ENCODE data around the gene PLD2. TPM values are rescaled to one million over a fixed set of nuclear protein-coding genes. Genes with fewer than 3 reads are reported as not detected.
"Not testable (repeated sequence)": the region's sequence is repeated elsewhere in the genome, so short reads cannot be mapped to it uniquely, and the experiment has no call there.

PLD2 gene
- total RNA-seq, 1 experiment from 2014 or later: 13.1 TPM

DNA sequence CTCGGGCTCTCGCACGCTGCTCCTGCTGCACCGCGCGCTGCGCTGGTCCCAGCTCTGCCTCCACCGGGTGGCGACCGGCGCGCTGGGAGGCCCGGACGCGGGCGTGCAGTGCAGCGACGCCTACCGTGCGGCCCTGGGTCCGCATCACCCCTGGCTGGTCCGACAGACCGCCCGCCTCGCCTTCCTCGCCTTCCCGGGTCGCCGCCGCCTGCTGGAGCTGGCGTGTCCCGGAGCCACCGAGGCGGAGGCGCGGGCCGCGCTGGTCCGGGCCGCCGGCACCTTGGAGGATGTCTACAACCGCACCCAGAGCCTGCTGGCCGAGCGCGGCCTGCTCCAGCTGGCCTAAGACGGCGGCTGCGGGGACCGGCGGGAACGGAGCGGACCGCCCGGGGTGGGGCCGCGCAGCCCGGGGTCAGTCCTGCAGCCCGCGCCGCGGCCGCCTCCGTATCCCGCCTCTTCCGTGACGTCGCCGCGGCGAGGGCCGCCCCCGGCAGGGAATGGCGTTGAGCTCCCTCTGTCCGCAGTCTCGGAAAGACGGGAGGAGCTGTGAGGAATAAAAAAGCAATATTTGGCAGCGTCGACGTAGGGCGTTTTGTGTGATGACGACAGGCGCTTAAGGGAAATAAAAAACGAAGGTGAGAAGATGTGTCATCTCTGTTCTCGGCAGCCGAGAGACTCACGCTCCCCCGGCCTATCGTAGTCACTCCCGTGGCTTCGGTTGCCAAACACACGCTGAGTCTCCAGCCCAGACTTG is 16.8 kb upstream of the PLD2 start:
- DNase-seq (ENCODE audit: low read depth): peak; percentile 90

DNA sequence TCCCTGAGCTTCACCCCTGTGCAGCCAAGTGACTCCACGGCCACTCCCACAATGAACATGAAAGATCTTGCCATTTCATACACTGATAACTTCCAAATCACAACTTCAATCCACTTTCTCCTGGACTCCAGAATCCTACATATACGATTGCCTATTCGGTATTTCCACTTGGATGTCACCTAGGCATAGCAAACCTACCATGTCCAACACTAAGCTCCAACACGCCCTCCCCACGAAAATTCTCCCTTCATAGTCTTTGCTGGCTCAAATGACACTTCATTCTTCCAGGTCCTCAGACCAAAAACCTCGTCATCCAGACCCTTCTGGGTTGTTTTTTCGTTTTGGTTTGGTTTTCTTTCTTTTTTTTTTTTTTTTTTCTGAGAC is 16.3 kb upstream of the PLD2 start:
- DNase-seq (ENCODE audit: low read depth): no peak

DNA sequence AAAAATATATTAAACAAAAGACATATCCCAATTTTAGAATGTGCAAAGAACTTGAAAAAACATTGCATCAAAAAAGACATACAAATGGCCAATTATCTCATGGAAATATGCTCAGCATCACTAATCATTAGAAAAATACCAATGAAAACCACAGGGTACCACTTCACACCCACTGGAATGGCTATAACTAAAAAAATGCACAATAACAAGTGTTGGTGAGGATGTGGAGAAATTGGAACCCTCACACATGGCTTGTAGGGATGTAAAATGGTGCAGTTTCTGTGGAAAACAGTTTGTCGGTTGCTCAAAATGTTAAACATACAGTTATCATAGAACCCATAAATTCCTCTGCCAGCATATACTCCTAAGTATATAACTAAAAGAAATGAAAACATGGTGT is 11.8 kb upstream of the PLD2 start:
- no peak for DNase-seq (ENCODE audit: low read depth)

DNA sequence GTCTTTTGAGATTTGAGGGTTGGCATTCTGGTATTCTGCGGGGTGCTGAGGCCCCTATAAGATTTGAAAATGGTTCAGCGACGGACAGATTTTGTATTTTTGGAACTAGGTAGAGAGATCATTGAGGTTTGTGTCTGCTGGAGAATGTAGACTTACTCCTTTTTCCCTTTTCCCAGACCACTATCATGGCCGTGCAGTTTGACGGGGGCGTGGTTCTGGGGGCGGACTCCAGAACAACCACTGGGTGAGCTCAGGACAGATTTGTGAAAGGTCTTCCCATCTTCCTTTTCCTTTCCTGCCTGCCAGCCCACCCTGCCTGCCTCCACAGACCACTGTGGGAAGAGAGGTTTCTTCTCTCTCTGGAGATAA is 10.4 kb upstream of the PLD2 start:
- peak; percentile 20 for DNase-seq (ENCODE audit: low read depth)

DNA sequence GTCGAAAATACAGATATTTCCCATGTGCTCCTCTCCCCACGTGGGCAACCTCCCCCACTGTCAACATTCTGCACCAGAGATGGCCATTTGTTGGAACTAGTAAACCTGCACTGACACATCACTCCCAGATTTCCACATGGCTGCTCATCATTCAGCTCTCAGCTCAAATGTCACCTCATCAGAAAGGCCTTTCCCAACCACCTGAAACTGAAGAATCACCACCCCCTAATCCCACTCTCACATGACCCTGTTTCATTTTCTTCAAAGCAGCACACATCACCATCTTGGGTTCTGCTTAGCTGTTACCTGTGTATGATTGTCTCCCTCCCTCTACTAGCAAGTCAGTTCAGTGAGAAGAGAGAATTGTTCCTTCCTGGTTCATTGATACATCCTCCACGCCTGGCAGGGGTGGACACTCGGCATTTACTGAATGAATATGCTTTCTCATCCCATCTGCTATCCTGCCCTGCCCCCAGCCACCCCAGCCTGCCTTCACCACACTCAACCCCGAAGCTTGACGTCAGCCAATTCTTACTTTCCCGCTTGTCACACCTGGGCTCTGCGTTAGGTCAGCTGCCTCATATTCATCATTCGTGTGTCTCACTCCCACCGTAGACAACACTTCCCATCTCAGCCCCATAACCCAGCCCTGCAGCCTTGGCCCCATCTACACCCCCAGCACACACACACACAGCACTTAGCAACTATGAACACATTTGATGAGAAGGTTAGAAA is 6.3 kb upstream of the PLD2 start:
- DNase-seq (ENCODE audit: low read depth): no peak

DNA sequence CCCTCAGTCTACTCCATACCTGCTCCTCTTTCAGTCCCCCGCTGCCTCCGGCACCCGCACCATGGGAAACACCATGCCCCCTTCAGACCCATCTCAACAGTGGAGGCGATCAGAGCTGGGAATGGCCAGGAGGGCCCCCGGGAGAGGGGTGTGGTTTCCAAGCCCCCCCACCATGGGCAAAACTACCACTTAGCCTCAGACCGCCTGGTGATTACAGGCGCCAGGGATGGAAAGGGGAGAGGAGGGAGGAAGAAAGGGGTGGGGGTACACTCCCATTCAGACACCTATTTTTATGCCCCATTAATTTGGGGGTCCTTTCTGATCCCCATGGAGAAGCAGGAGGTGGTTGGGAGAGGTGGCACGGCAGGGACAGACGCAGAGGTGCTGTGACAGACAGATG is 4.7 kb upstream of the PLD2 start, which contains the start of gene C17orf114:
C17orf114 (minus strand) TSS at position 101 of the 400 bp plus-strand sequence.
- no peak for DNase-seq (ENCODE audit: low read depth)

DNA sequence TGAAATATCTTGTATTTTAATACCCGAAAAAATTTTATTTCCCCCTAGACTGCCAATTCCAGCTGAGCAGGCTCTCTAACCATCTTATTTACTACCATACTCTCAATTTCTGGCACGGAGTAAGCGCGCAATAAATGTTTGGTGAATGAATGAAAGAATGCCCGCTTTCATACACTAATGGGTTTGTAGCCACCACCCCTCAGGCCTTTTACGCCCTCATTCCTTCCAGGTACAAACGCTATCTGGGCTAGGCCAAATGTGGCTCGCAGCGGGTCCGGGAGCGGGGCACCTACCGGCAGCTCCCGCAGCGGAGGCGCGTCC is 536 bp upstream of the PLD2 start:
- DNase-seq (ENCODE audit: low read depth): no peak

DNA sequence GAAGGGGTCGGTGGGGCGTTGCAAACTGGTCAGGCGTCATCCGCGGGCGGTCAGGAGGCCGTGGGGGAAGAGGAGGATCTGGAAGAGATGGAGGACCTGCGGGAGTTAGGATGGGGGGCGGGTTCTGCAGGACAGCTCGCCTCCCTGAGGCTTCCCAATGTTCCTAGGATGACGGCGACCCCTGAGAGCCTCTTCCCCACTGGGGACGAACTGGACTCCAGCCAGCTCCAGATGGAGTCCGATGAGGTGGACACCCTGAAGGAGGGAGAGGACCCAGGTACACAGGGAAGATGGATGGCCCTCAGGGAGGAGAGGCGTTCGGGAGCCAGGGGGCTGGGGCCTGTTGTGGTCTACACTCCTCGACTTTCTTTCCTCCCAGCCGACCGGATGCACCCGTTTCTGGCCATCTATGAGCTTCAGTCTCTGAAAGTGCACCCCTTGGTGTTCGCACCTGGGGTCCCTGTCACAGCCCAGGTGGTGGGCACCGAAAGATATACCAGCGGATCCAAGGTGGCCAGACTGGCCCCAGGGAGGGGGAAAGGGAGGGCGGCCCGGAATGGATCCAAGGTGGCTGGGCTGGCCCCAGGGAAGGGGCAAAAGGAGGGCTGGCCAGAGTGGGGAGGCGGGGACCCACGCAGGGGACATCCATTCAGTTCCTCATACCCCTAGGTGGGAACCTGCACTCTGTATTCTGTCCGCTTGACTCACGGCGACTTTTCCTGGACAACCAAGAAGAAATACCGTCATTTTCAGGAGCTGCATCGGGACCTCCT is 839 bp downstream of the PLD2 start:
- no peak for DNase-seq (ENCODE audit: low read depth)

DNA sequence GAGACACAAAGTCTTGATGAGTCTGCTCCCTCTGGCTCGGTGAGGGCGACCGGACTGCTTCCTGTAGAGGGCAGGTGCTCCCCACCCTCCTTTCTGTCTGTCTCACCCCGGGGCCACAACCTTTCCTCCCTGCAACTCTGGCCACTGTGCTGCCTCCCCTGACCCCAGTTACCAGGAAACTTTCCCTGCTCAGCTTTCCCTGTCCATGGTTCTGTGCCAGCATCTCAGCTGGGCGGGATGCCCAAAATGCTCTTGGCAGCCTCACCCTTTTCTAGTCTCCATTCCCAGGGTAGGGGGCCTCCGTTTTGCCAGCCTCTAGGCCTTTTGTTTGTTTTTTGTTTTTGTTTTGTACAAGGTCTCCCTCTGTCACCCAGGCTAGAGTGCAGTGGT is 1.4 kb downstream of the PLD2 start:
- DNase-seq (ENCODE audit: low read depth): no peak

DNA sequence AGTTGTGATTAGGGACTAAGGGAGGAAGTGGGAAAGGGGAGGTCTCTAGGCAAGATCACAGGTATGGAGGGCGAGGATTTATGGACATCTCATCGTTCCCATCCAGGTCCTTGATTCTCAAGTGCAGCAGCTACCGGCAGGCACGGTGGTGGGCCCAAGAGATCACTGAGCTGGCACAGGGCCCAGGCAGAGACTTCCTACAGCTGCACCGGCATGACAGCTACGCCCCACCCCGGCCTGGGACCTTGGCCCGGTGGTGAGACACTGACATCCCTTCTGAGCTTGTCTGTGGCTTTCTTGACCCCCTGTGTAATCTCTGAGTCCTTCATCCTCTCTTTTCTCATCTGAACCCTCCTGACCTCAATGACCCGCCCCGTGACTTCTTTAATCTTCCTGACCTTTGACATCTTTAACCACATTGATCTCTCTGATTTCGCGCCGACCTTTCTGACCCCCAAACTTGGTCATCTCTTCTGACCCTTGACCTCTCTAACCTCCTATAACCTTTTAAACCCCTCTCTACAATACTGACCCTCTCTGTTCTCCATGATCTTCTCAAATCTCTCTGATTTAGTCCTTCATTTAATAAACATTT is 3.8 kb downstream of the PLD2 start:
- no peak for DNase-seq (ENCODE audit: low read depth)

DNA sequence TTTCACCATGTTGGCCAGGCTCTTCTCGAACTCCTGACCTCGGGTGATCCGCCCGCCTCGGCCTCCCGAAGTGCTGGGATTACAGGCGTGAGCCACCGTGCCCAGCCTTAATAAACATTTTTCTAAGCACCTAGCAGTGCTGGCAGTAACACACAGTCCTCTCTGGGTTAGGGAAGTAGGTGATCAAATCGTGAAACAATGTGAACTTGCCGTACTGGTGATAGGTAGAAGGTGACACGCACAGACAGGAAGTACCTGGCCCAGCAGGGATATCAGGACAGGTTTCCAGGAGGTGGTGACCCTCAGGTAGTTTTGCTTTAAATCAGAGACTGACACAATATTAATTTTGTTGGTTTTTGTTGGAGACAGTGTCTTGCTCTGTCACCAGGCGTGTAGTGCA is 4.5 kb downstream of the PLD2 start:
- no peak for DNase-seq (ENCODE audit: low read depth)

DNA sequence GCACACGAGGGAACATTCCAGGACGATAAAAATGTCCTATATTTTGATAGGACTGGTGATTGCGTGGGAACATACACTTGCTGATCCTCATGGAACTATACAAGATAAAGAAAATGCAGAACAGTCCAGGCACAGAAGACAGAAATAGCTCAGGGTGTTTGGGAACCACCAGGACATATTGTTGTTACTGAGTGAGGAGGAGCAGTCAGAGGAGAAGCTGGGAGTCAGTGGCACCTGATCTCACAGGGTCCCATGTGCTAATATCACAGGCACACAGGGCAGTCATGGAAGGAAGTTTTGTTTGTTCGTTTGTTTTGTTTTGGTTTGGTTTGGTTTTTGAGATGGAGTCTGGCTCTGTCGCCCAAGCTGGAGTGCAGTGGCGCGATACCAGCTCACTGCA is 5.7 kb downstream of the PLD2 start:
- DNase-seq (ENCODE audit: low read depth): no peak

DNA sequence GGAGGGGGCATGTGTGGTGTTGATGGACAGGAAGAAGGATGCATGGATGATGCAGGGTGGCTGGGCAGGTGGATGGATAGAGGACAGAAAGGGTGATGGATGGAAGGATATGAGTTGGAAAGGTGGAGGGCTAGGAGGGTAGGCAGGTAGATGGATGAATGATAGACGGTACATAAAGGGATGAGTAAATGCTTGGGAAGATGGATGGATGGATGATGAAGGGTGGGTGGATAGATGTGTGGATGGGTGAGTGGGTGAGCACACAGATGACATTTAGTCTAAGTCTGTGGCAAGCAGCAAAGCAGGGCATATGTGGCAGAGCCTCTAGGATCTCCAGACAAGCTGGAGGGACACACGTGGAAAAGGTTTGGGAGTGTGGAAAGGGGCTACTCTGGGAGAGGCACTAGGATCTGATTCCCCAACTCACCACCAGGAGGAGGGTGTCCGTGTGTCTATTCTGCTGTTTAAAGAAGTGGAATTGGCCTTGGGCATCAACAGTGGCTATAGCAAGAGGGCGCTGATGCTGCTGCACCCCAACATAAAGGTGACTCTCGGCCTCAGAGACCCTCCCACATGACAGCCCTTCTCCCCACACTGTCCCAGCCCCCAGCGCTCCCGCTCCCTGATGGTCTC is 8.2 kb downstream of the PLD2 start:
- DNase-seq (ENCODE audit: low read depth): no peak

DNA sequence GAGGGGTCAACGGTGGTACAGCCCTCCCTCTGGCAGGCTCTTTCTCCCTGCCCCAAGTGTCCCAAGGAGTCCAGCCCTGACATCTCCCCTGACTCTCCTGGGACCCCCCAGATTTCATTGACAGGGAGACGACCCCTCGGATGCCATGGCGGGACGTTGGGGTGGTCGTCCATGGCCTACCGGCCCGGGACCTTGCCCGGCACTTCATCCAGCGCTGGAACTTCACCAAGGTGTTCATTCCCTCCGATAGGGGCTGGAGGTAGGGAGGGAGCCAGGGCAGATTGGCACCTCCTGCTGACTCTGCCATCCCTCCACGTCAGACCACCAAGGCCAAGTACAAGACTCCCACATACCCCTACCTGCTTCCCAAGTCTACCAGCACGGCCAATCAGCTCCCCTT is 9.9 kb downstream of the PLD2 start:
- no peak for DNase-seq (ENCODE audit: low read depth)

DNA sequence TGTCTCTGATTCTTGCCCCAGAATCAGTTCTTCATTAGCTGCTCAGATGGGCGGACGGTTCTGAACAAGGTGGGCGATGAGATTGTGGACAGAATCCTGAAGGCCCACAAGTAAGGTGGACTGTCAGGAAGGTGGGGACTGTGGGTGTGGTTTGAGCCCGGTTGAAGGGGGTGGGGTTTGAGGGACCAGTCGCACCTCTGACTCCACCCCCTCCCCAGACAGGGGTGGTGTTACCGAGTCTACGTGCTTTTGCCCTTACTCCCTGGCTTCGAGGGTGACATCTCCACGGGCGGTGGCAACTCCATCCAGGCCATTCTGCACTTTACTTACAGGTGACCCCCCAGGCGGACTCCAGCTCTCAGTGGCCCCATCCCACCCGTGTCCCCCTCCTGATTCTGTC is 11.3 kb downstream of the PLD2 start:
- no peak for DNase-seq (ENCODE audit: low read depth)

DNA sequence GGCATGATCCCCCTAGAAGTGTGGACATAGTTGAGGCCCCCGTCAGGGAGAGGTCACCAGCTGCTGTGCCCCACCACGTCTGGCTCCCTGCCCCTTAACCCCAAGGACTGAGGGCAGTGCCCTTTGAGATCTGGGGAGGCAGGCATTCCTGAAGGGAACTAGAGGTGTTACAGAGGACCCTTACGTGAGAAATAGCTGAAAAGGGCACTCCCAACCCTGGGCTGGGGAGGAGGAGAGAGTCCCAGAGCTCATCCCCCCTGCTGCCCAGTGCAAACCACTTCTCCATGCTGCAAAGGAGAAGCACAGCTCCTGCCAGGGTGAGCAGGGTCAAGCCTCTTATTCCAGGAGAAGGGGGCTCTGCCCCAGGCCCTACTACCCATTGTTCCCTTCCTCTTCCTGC is 15.9 kb downstream of the PLD2 start:
- DNase-seq (ENCODE audit: low read depth): no peak

DNA sequence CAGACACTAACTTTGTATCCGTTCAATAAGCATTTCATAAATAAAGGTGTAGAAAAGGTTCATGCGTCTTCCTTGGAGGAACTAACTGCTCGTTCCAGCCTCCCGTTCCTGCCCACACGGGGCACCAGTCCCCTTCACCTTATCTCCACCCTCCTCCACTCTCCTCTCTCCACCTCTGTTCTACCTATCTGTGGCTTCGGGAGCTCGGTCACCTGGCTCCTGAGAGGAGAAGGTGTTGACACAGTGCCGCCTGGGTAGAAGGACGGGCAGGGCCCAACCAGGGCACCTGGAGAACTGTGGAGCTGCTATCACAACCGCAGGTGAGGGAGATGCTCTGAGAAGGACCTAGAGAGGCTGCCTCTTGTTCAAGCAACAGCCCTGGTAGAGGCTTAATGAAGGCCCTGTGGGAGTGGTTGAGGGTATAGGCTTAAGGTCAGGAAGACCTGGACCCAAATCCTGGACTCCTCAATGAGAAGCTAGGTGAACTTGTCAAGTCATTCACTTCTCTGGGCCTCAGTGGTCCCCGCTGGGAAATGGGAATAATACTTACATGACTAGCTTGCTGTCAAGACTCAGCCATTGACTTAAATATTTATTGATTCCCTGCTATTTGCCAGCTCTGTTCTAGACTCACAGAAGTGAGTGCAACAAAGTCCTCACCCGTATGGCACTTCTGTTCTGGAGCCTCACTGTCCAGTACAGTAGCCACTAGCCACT is 16.6 kb downstream of the PLD2 start:
- DNase-seq (ENCODE audit: low read depth): no peak

DNA sequence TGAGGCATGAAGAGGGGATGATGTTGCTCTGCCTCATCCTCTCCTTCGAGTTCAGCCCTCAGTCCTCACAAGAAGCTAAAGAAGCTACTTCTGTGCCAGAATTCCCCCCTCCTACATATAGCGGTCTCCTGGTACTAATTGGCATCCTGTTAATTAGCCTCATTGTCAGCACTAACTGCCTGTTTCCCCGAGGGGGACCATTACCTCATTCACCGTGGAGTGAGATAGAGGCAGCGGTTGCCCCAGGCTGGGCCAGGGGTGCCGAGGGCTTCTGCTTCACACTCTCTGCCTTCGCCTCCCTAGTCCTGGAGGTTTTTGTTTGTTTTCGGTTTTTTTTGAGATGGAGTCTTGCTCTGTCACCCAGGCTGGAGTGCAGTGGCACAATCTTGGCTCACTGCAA is 20.4 kb downstream of the PLD2 start:
- no peak for DNase-seq (ENCODE audit: low read depth)

DNA sequence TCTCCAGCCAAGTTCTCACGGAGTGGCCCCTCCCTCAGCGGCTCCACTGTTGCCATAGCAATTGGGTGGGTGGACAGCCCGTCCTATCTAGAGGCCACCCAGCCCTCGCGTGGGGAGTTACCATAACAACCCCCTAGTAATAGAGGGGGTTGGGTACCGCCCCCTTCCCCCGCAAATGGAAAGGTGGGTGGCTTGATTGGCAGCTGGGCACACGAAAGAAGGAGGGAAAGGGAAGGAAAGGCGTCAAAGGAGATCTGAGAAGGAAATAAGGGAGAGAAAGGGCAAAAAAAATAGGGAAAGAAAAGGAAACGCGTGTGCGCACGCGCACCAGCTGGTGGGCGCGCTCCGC is 25.9 kb downstream of the PLD2 start:
- not testable (repeated sequence) for DNase-seq (ENCODE audit: low read depth)

DNA sequence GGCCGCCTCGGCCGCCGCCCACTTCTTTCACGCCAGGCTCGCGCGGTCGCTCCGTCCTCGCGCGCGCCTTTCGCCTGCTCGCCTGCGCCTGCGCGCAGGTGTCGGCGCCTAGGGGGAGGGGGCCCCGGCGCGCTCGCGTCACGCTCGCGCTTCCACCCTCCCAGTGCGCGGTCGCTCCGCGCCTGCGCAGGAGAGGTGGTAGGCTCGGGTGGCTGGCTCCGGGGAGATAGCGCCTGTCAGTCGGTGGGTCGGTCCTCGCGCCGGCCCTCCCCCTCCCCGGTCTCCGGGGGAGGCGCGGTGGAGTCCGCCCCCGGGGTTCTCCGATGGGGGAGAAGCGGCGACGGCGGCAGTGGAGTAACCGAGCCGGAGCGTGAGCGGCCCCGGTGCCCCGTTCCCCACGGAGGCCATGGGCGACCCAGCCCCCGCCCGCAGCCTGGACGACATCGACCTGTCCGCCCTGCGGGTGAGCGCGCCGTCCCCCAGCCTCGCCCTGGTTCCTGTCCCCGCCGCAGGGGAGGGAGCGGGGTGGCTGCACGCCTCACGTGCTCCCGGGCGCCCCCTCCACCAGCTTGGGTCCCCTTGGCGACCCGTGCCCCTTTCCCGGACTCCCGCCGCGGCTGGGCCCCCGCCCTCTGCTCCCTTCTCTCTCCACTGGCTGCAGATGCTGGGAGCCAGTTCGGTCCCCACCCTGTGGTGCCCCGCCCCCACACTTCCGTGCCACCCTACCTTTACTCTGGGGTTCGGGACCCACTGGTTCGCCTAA is 26.4 kb downstream of the PLD2 start, which contains the start of gene MINK1:
MINK1 (plus strand) TSS at position 163 of the 763 bp plus-strand sequence; CDS start at position 407, 244 bp downstream.
- DNase-seq (ENCODE audit: low read depth): peak; percentile 92

Data from HT1080 (cell line).